Loucy (cell line): ENCODE data around the gene TIFAB.

Experiments
- EZH2phosphoT487 ChIP-seq: fragments of 200-600 bp; IDR thresholded peaks from 2 replicates; pipeline ENCODE4 v1.6.1; 2018; ENCODE audit warnings: antibody characterized with exemption, mild to moderate bottlenecking, moderate library complexity, borderline replicate concordance
- TF ChIP-seq, protein P1 (sequence below): fragments of 200-600 bp; sonication (generic); conservative IDR thresholded peaks from 2 replicates; pipeline ENCODE4 v1.5.1; 2014; ENCODE audit warnings: mild to moderate bottlenecking, antibody characterized with exemption, low read length

DNA sequence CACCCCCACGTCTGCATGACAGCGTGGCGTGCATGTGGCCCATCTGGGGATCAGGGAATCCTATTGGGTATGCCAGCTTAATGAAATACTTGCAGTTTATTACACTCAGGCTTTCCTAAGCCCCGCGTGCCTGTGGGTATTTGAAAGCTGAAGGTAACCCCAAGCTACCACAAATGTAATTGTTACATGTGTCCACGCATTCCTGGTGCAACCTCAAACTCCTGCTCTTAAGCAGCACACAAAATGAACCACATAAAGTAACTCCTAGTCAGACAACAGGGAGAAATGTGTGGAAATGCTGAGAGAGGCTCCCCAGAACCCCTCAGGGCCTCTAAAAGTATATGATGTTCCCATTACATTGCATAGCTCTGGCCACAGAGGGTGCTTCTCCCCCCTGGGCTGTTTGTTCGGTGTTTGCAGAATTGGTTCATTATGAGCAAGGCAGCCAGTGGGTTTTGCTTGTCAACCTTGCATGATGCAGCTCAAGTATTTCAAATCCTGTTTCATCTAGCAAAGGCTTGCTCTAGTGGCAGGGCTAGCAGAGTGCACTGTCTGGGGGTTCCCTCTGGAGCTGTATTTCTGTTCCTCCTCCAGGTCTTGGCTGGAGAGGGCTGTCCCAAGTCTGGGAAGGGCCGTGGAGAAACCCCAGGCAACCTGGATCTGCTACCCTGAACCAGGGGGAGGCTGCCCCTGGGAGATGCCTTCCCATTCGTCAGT is 3.2 kb downstream of the TIFAB start:
- TF ChIP-seq, protein P1, sequence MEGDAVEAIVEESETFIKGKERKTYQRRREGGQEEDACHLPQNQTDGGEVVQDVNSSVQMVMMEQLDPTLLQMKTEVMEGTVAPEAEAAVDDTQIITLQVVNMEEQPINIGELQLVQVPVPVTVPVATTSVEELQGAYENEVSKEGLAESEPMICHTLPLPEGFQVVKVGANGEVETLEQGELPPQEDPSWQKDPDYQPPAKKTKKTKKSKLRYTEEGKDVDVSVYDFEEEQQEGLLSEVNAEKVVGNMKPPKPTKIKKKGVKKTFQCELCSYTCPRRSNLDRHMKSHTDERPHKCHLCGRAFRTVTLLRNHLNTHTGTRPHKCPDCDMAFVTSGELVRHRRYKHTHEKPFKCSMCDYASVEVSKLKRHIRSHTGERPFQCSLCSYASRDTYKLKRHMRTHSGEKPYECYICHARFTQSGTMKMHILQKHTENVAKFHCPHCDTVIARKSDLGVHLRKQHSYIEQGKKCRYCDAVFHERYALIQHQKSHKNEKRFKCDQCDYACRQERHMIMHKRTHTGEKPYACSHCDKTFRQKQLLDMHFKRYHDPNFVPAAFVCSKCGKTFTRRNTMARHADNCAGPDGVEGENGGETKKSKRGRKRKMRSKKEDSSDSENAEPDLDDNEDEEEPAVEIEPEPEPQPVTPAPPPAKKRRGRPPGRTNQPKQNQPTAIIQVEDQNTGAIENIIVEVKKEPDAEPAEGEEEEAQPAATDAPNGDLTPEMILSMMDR: no peak
- TF ChIP-seq EZH2phosphoT487: no peak
